ENCODE data around the gene KIF3A.

DNA sequence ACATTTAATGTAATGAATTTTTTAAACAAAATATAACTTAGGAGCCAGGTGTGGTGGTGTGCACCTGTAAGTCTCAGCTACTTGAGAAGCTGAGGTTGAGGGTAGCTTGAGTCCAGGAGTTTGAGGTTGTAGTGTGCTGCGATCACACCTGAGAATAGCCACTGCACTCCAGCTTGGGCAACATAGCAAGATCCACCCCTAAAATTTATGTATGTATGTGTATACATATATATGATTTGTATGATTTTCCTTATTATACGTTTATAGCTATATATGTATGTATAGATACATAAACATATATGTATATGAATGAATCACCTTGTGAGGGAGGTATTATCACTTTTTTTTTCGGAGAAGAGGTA is 9.2 kb upstream of the KIF3A start:
- TF ChIP-seq TCF12 (IDR thresholded peaks at IDR 0.05; ENCODE audit: low read depth, low read length) (no peak), SP1 (IDR thresholded peaks at IDR 0.05; ENCODE audit: low read depth, low read length) (no peak), BRCA1 (IDR thresholded peaks at IDR 0.05; ENCODE audit: low read depth, low read length) (no peak), CTCF (IDR thresholded peaks at IDR 0.05; ENCODE audit: control extremely low read depth in 1 of 3, insufficient read depth in 1 of 3, low read depth in 1 of 3, low read length in 3 of 3) (no peak), JUN (IDR thresholded peaks at IDR 0.05; ENCODE audit: low read depth, low read length) (no peak), JUND (IDR thresholded peaks at IDR 0.05; ENCODE audit: low read length) (no peak), POLR2A (IDR thresholded peaks at IDR 0.05; ENCODE audit: control extremely low read depth in 1 of 2, low read depth in 2 of 2, low read length in 2 of 2) (no peak), TAF1 (IDR thresholded peaks at IDR 0.05; ENCODE audit: low read depth, low read length) (no peak), NANOG (IDR thresholded peaks at IDR 0.05; ENCODE audit: insufficient read depth, low read depth, low read length, poor library complexity, severe bottlenecking) (no peak)
